ENCODE measurements around the gene ANKRD29. TPM values are rescaled to one million over a fixed set of nuclear protein-coding genes. Genes with fewer than 3 reads are reported as not detected.
A peak's percentile ranks its signal among the peaks of the same experiment; 100 is the strongest.

Gene ANKRD29
- total and polyA plus RNA-seq, 8 donors, result 1.2 to 150 (median 10.6) TPM

DNA sequence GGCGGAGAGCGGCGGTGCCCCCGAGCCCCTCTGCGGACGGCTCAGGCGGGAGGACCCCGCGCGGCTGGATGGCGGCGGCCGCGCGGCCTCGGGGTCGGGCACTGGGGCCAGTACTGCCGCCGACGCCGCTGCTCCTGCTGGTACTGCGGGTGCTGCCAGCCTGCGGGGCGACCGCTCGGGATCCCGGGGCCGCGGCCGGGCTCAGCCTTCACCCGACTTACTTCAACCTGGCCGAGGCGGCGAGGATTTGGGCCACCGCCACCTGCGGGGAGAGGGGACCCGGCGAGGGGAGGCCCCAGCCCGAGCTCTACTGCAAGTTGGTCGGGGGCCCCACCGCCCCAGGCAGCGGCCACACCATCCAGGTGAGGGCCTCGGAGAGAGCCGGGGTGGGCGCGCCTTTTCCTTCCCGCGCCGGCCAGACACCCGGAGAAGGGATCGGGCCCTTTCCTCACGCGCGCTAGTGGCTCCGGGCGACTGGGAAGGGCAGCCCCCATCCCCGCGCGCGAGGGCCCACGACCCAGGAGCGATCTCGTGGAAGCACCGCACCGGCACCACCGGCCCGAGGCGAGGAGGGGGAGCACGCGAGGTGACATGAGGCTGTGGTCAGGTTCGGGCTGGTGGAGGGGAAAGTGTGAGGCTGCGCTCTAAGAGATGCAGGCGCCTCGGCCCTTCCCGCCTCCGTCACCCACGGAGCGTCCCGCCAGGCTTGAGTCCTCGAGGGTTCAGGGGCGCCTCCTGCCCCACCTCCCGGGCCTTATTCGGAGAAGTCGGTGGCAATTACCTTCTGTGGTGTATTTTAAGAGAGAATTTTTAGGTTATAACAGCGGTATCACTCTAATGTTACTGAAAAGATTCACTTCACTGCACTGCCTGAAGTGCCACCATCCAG lies 27.1 kb upstream of the ANKRD29 start:
- intact Hi-C loops (cut with DNase I; ENCODE audit: low total_unique reads), result loop anchor here (10.0 kb wide), 1 partner anchor 65 kb away; no protein-coding TSS in a partner anchor
- peaks cover 0 to 31% (median 11%) of the 10 kb centered on the region in 3 donors for H3K27me3 ChIP-seq
- no peaks in the 10 kb centered on the region for H3K9me3 ChIP-seq
- peak overlapping the region; percentile 59 to 87 (median 68) for H3K27ac ChIP-seq
- no peaks in the 10 kb centered on the region for H3K36me3 ChIP-seq
- no peak for TF ChIP-seq POLR2AphosphoS5 (IDR thresholded peaks at IDR 0.05)
- TF ChIP-seq EP300 (IDR thresholded peaks at IDR 0.05), result no peak
- no peak for TF ChIP-seq POLR2A (IDR thresholded peaks at IDR 0.05)
- TF ChIP-seq, protein P1, sequence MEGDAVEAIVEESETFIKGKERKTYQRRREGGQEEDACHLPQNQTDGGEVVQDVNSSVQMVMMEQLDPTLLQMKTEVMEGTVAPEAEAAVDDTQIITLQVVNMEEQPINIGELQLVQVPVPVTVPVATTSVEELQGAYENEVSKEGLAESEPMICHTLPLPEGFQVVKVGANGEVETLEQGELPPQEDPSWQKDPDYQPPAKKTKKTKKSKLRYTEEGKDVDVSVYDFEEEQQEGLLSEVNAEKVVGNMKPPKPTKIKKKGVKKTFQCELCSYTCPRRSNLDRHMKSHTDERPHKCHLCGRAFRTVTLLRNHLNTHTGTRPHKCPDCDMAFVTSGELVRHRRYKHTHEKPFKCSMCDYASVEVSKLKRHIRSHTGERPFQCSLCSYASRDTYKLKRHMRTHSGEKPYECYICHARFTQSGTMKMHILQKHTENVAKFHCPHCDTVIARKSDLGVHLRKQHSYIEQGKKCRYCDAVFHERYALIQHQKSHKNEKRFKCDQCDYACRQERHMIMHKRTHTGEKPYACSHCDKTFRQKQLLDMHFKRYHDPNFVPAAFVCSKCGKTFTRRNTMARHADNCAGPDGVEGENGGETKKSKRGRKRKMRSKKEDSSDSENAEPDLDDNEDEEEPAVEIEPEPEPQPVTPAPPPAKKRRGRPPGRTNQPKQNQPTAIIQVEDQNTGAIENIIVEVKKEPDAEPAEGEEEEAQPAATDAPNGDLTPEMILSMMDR (IDR thresholded peaks at IDR 0.05), result no peak
- H3K4me1 ChIP-seq, result peaks cover 16 to 44% (median 28%) of the 10 kb centered on the region in 4 donors
- 2 to 8% (median 2%) methylated on average over 30 to 85 of the region's 85 CpGs for WGBS, 5 donors
- peak overlapping the region; percentile 68 to 79 (median 73) for H3K4me3 ChIP-seq
- peak; percentile 29 to 60 for DNase-seq

DNA sequence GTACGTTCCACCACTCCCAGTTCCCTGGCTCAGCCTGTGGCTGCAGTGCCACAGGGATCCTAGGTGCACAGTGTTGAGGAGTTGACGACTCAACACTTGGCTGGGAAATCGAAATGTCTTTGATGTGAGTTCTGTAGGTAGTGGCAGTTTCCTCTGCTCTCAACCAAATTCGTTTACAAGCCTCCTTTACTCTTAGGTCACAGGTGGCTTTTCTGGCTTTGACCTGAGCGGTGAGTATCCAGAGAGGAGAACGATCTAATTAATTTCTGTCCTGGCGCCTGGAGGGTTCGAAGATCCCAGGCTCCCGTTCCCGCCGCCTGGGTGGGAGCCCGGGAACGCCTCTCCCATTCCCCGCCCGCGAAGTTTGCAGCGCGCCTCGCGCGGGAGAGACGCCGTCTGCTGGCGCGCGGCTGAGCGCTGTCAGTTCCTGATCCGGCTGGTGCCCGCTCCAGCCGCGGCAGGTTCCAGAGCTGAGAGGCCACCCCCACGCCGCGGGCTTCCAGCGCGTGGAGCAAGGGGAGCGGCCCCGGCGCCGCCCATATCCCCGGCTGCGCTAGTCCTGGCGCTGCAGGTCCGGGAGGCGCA lies 26.4 kb upstream of the ANKRD29 start, which contains the start of gene LAMA3:
Gene LAMA3, plus strand, starts transcription at position 423 of the 585 bp plus-strand sequence. CDS start 231 bp downstream, outside the sequence.
- H3K9me3 ChIP-seq, result no peaks in the 10 kb centered on the region
- peaks cover 16 to 41% (median 29%) of the 10 kb centered on the region in 4 donors for H3K4me1 ChIP-seq
- H3K4me3 ChIP-seq, result peak within 1 kb of the TSS; percentile 68 to 79 (median 73)
- TF ChIP-seq POLR2A (IDR thresholded peaks at IDR 0.05), result no peak
- peak in 2 of 3 donors; percentile 45 to 62 for TF ChIP-seq POLR2AphosphoS5 (IDR thresholded peaks at IDR 0.05)
- TF ChIP-seq EP300 (IDR thresholded peaks at IDR 0.05), result no peak
- TF ChIP-seq, protein P1 (IDR thresholded peaks at IDR 0.05), result peak in 1 of 7 experiments; percentile 26
- H3K27ac ChIP-seq, result peak within 1 kb of the TSS; percentile 59 to 87 (median 68)
- DNase-seq, result peak; percentile 77 to 89
- intact Hi-C loops (cut with DNase I; ENCODE audit: low total_unique reads), result no loop called here
- 0 to 2% (median 1%) methylated on average over 6 to 45 of the region's 45 CpGs for WGBS, 5 donors
- H3K27me3 ChIP-seq, result peaks cover 0 to 31% (median 11%) of the 10 kb centered on the region in 3 donors
- no peaks in the 10 kb centered on the region for H3K36me3 ChIP-seq

DNA sequence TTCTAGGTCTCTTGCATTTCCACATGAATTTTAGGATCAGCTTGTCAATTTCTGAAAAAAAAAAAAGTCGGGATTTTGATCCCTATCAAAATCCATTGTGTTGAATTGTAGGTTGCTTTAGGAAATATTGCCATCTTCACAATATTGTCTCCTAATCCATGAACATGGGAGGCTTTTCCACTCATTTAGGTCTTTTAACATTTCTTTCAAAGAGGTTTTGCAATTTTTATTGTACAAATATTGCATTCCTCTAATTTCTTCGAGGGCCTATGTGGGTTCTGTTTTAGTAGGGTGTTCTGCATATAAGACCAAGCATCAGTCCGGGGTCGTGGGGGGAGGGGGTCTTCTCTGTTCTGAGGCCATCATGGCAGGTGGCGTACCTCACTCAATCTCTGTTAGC lies 25.8 kb upstream of the ANKRD29 start:
- intact Hi-C loops (cut with DNase I; ENCODE audit: low total_unique reads), result no loop called here
- H3K27me3 ChIP-seq, result peaks cover 0 to 31% (median 11%) of the 10 kb centered on the region in 3 donors
- TF ChIP-seq POLR2AphosphoS5 (IDR thresholded peaks at IDR 0.05), result no peak
- TF ChIP-seq, protein P1 (IDR thresholded peaks at IDR 0.05), result no peak
- no peak for TF ChIP-seq EP300 (IDR thresholded peaks at IDR 0.05)
- TF ChIP-seq POLR2A (IDR thresholded peaks at IDR 0.05), result no peak
- peak overlapping the region in 2 of 5 donors; percentile 59 to 81 for H3K27ac ChIP-seq
- WGBS, 5 donors, result 38 to 55% (median 48%) methylated on average over 5 of the region's 5 CpGs
- H3K9me3 ChIP-seq, result no peaks in the 10 kb centered on the region
- DNase-seq, result no peak
- no peaks in the 10 kb centered on the region for H3K36me3 ChIP-seq
- peak overlapping the region; percentile 68 to 79 (median 73) for H3K4me3 ChIP-seq
- peaks cover 16 to 36% (median 26%) of the 10 kb centered on the region in 4 donors for H3K4me1 ChIP-seq

DNA sequence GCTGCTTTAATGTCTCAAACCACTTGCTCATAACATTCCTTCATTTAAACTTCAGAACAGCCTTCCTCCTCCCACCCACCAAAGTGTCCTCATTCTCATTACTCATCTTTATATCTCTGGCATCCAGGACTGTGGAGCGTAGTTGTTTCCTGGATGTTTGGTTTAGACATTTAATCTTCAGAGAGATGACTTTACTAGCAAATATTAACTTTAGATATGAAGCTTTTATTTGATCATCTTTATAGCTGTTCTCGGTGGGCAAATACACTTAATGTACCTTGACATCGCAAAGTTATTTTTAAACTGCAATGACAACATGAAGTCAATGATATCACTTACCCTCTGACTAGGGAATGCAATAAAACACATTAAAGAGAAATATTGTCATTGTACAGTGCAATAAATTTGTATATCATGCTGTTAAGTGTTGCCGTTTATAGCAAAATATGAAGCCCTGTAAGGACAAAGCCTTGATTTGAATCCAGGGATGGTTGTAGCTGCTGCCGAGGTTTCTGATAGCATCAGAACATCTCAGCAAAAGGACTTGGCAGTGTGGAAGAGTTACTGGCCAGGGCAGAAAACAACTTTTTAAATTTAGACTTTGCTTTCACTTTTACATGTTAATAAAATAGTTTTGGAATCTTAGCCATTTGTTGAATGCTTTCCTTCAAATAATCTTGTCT lies 21.9 kb upstream of the ANKRD29 start:
- H3K27me3 ChIP-seq, result peaks cover 0 to 25% (median 5%) of the 10 kb centered on the region in 3 donors
- intact Hi-C loops (cut with DNase I; ENCODE audit: low total_unique reads), result no loop called here
- 24 to 49% (median 30%) methylated on average over 5 of the region's 5 CpGs for WGBS, 5 donors
- no peak overlapping the region for H3K27ac ChIP-seq
- H3K4me3 ChIP-seq, result no peak overlapping the region
- H3K36me3 ChIP-seq, result no peaks in the 10 kb centered on the region
- no peaks in the 10 kb centered on the region for H3K9me3 ChIP-seq
- peaks cover 10 to 22% (median 16%) of the 10 kb centered on the region in 4 donors for H3K4me1 ChIP-seq
- TF ChIP-seq POLR2A (IDR thresholded peaks at IDR 0.05) (no peak), POLR2AphosphoS5 (IDR thresholded peaks at IDR 0.05) (no peak), EP300 (IDR thresholded peaks at IDR 0.05) (no peak)
- TF ChIP-seq, protein P1 (IDR thresholded peaks at IDR 0.05), result no peak
- no peak for DNase-seq

All from stomach (tissue), 9 donors.